ENCODE measurements around the gene FBXO42.

Gene FBXO42

GRCh38 chr1:16356867-16357266 lies 4.6 kb upstream of the FBXO42 start:
- Histone ChIP-seq H3K36me3 (ENCODE audit: insufficient read depth) (no peaks in the 10 kb centered on the region), H3K27me3 (ENCODE audit: insufficient read depth, low read depth) (no peaks in the 10 kb centered on the region), H2AFZ (ENCODE audit: low read depth) (no peak overlapping the region), H3K4me3 (IDR thresholded peaks at IDR 0.05; ENCODE audit: insufficient read depth, low read depth, low read length) (no peak overlapping the region), H3K27ac (no peak overlapping the region), H3K79me2 (ENCODE audit: insufficient read depth, low read depth) (peaks cover 2% of the 10 kb centered on the region; the same call in 1 of the 2 replicates), H3K9ac (no peak overlapping the region), H3K4me2 (no peak overlapping the region), H4K20me1 (ENCODE audit: insufficient read depth) (no peaks in the 10 kb centered on the region), H3K4me1 (ENCODE audit: low read depth, poor library complexity, severe bottlenecking) (peaks cover 5% of the 10 kb centered on the region)
- TF ChIP-seq CTCF (conservative IDR thresholded peaks at IDR 0.05; ENCODE audit: low read depth, low read length) = no peak

GRCh38 chr1:16354619-16355018 lies 2.3 kb upstream of the FBXO42 start:
- no peak for TF ChIP-seq CTCF (conservative IDR thresholded peaks at IDR 0.05; ENCODE audit: low read depth, low read length)

GRCh38 chr1:16352842-16353535 lies 709 bp upstream of the FBXO42 start:
- no peaks in the 10 kb centered on the region for H3K36me3 ChIP-seq (ENCODE audit: insufficient read depth)
- H3K9ac ChIP-seq = peak overlapping the region; percentile 75
- H3K4me2 ChIP-seq = peak overlapping the region; percentile 94
- H3K79me2 ChIP-seq (ENCODE audit: insufficient read depth, low read depth) = peaks cover 41% of the 10 kb centered on the region
- H3K4me3 ChIP-seq (IDR thresholded peaks at IDR 0.05; ENCODE audit: insufficient read depth, low read depth, low read length) = no peak overlapping the region
- H3K27me3 ChIP-seq (ENCODE audit: insufficient read depth, low read depth) = no peaks in the 10 kb centered on the region
- no peaks in the 10 kb centered on the region for H4K20me1 ChIP-seq (ENCODE audit: insufficient read depth)
- H3K27ac ChIP-seq = peak overlapping the region; percentile 52
- H3K4me1 ChIP-seq (ENCODE audit: low read depth, poor library complexity, severe bottlenecking) = peaks cover 24% of the 10 kb centered on the region
- peak overlapping the region; percentile 99 for H2AFZ ChIP-seq (ENCODE audit: low read depth)
- no peak for TF ChIP-seq CTCF (conservative IDR thresholded peaks at IDR 0.05; ENCODE audit: low read depth, low read length)

More at GRCh38 chr1:16354619-16355018, 2.3 kb upstream of the FBXO42 start:
- peaks cover 24% of the 10 kb centered on the region for H3K79me2 ChIP-seq (ENCODE audit: insufficient read depth, low read depth)
- no peak overlapping the region for H3K27ac ChIP-seq
- no peak overlapping the region for H2AFZ ChIP-seq (ENCODE audit: low read depth)
- no peaks in the 10 kb centered on the region for H4K20me1 ChIP-seq (ENCODE audit: insufficient read depth)
- H3K9ac ChIP-seq = no peak overlapping the region
- H3K4me3 ChIP-seq (IDR thresholded peaks at IDR 0.05; ENCODE audit: insufficient read depth, low read depth, low read length) = no peak overlapping the region
- H3K4me2 ChIP-seq = no peak overlapping the region
- no peaks in the 10 kb centered on the region for H3K27me3 ChIP-seq (ENCODE audit: insufficient read depth, low read depth)
- H3K4me1 ChIP-seq (ENCODE audit: low read depth, poor library complexity, severe bottlenecking) = peaks cover 19% of the 10 kb centered on the region
- no peaks in the 10 kb centered on the region for H3K36me3 ChIP-seq (ENCODE audit: insufficient read depth)

GRCh38 chr1:16351456-16351993 lies 755 bp downstream of the FBXO42 start:
- Histone ChIP-seq H3K4me2 (peak overlapping the region; percentile 86), H3K9ac (peak overlapping the region; percentile 75; the same call in 1 of the 2 replicates), H2AFZ (ENCODE audit: low read depth) (peak overlapping the region; percentile 99), H3K4me3 (IDR thresholded peaks at IDR 0.05; ENCODE audit: insufficient read depth, low read depth, low read length) (peak overlapping the region; percentile 67), H3K27me3 (ENCODE audit: insufficient read depth, low read depth) (no peaks in the 10 kb centered on the region), H3K27ac (peak overlapping the region; percentile 52), H3K36me3 (ENCODE audit: insufficient read depth) (no peaks in the 10 kb centered on the region), H3K4me1 (ENCODE audit: low read depth, poor library complexity, severe bottlenecking) (peaks cover 24% of the 10 kb centered on the region), H3K79me2 (ENCODE audit: insufficient read depth, low read depth) (peaks cover 55% of the 10 kb centered on the region), H4K20me1 (ENCODE audit: insufficient read depth) (no peaks in the 10 kb centered on the region)
- no peak for TF ChIP-seq CTCF (conservative IDR thresholded peaks at IDR 0.05; ENCODE audit: low read depth, low read length)

Data from KMS-11 (cell line).